HG02973 (cell line): ENCODE results near the gene COTL1.

Experiments
- ATAC-seq: cut with Tn5 transposase; IDR thresholded peaks from one replicate; pipeline ENCODE4 v1.9.1; 2021; ENCODE audit warnings: moderate library complexity; ENCODE audit not compliant: unreplicated experiment

Gene COTL1

GRCh38 chr16:84614968-84615813, 2.7 kb downstream of the COTL1 start:
- no peak for ATAC-seq

- no peak for ATAC-seq
Observed at GRCh38 chr16:84614623-84614967, 3.3 kb downstream of the COTL1 start.

- no peak for ATAC-seq
Observed at GRCh38 chr16:84614073-84614459, 3.8 kb downstream of the COTL1 start.

GRCh38 chr16:84613408-84614072, 4.3 kb downstream of the COTL1 start:
- no peak for ATAC-seq

- ATAC-seq = no peak
Observed at GRCh38 chr16:84612686-84613085, 5.2 kb downstream of the COTL1 start.

GRCh38 chr16:84611041-84611440, 6.8 kb downstream of the COTL1 start:
- ATAC-seq = no peak

- ATAC-seq = no peak
Observed at GRCh38 chr16:84610376-84610775, 7.5 kb downstream of the COTL1 start.

GRCh38 chr16:84609563-84610177, 8.2 kb downstream of the COTL1 start:
- no peak for ATAC-seq

- no peak for ATAC-seq
Observed at GRCh38 chr16:84608282-84608681, 9.6 kb downstream of the COTL1 start.

GRCh38 chr16:84607694-84608093, 10.2 kb downstream of the COTL1 start:
- no peak for ATAC-seq

- ATAC-seq = no peak
Observed at GRCh38 chr16:84607061-84607460, 10.8 kb downstream of the COTL1 start.

- ATAC-seq = no peak
Observed at GRCh38 chr16:84606081-84606875, 11.6 kb downstream of the COTL1 start.

- no peak for ATAC-seq
Observed at GRCh38 chr16:84605339-84605848, 12.5 kb downstream of the COTL1 start.

GRCh38 chr16:84604477-84605013, 13.3 kb downstream of the COTL1 start:
- no peak for ATAC-seq

- ATAC-seq = no peak
Observed at GRCh38 chr16:84603940-84604339, 13.9 kb downstream of the COTL1 start.

- ATAC-seq = no peak
Observed at GRCh38 chr16:84603140-84603816, 14.6 kb downstream of the COTL1 start.

GRCh38 chr16:84600343-84601229, 17.3 kb downstream of the COTL1 start:
- ATAC-seq = peak; percentile 58

- ATAC-seq = peak; percentile 39
Observed at GRCh38 chr16:84599521-84600202, 18.2 kb downstream of the COTL1 start.

- ATAC-seq = no peak
Observed at GRCh38 chr16:84598360-84598759, 19.5 kb downstream of the COTL1 start.
